K562 (cell line): Measurements from ENCODE around the gene C20orf141. TPM values are rescaled to one million over a fixed set of nuclear protein-coding genes. Genes with fewer than 3 reads are reported as not detected.

Source experiments
- ATAC-seq: fragments of 200-7000 bp; cut with Tn5 transposase; 3 replicates; pipeline ENCODE4 v1.9.1; 2020; ENCODE audit warnings: moderate library complexity
- BruUV-seq: library from RNA; stranded (reverse); fragments of 400-500 nt; replicated peaks from 2 replicates; lab custom pipeline; 2021; lab: Mats Ljungman, UMichigan
- CTCF ChIA-PET: fragments of 300-600 bp; formaldehyde crosslinking; extraction: SDS; loops from one replicate; lab custom pipeline; 2021; ENCODE audit warnings: low intra/inter-chr PET ratio; lab: Yijun Ruan, JAX
- POLR2A ChIA-PET: fragments of 300-600, 350-650 bp; sonication (Branson Sonifier 250); formaldehyde crosslinking; extraction: SDS; loops from one replicate; lab custom pipeline; 2021; ENCODE audit warnings: antibody characterized with exemption, inconsistent platforms; lab: Yijun Ruan, JAX
- DNase-seq, 4 experiments: peaks; one replicate each; pipeline versions ENCODE4 v3.0.0 to v3.0.0-alpha.2; 2011 to 2018; ENCODE audit warnings: low spot score in 3 of 4, mixed read lengths in 3 of 4; ENCODE audit errors: extremely low read depth in 1 of 4
- FAIRE-seq: peaks from 2 replicates; lab custom pipeline; 2011; peaks lifted over from hg19 to GRCh38; lab: Jason Lieb, UNC
- H2AFZ ChIP-seq: 2 replicates; pipeline ENCODE4 v1.6.0; 2011; ENCODE audit warnings: low read depth, low read length, control low read depth, inconsistent platforms
- H3K27ac ChIP-seq: fragments of 200-600 bp; 3 replicates; pipeline ENCODE4 v1.8.0; 2011; ENCODE audit warnings: low read depth, mild to moderate bottlenecking, control low read depth, inconsistent platforms, low read length, moderate library complexity, mixed read lengths; ENCODE audit errors: extremely low read depth
- H3K27me3 ChIP-seq, 2 experiments: fragments of 300-600 bp in 1 of 2; 2 replicates in 1 of 2; 3 replicates in 1 of 2; pipeline versions ENCODE4 v1.6.0 to v1.8.0; 2011; ENCODE audit warnings: inconsistent platforms in 2 of 2, low read length in 2 of 2, mild to moderate bottlenecking in 1 of 2, mixed read lengths in 1 of 2, moderate library complexity in 1 of 2; ENCODE audit not compliant: control insufficient read depth in 2 of 2, insufficient read depth in 2 of 2
- H3K36me3 ChIP-seq: fragments of 300-600 bp; 3 replicates; pipeline ENCODE4 v1.8.0; 2011; ENCODE audit warnings: mild to moderate bottlenecking, low read length, inconsistent platforms; ENCODE audit not compliant: control insufficient read depth, insufficient read depth
- H3K4me1 ChIP-seq, 2 experiments: fragments of 200-600 bp in 1 of 2; replicated peaks in 1 of 2; 2 replicates in 1 of 2; 3 replicates in 1 of 2; pipeline versions ENCODE4 v1.5.1 to v1.8.0; 2011; ENCODE audit warnings: inconsistent platforms in 2 of 2, low read length in 2 of 2, mild to moderate bottlenecking in 1 of 2, mixed read lengths in 1 of 2, moderate library complexity in 1 of 2; ENCODE audit not compliant: control insufficient read depth in 2 of 2, insufficient read depth in 2 of 2
- H3K4me2 ChIP-seq: 2 replicates; pipeline ENCODE4 v1.6.1; 2011; ENCODE audit warnings: low read length, control low read depth, inconsistent platforms, mixed read lengths; ENCODE audit not compliant: insufficient read depth
- H3K4me3 ChIP-seq: fragments of 200-600 bp; sonication (generic), shearing (Covaris generic); 2 replicates; pipeline ENCODE4 v1.5.1; 2016; ENCODE audit warnings: control low read depth, inconsistent platforms
- H3K79me2 ChIP-seq: fragments of 200-600 bp; 3 replicates; pipeline ENCODE4 v1.8.0; 2011; ENCODE audit warnings: low read length, inconsistent platforms; ENCODE audit not compliant: control insufficient read depth, insufficient read depth
- H3K9ac ChIP-seq, 2 experiments: 2 replicates each; pipeline versions ENCODE4 v1.6.0 to v1.6.1; 2011; ENCODE audit warnings: low read depth in 2 of 2, low read length in 2 of 2, control low read depth in 1 of 2, inconsistent platforms in 1 of 2, mild to moderate bottlenecking in 1 of 2, mixed read lengths in 1 of 2; ENCODE audit not compliant: insufficient read depth in 1 of 2
- H3K9me1 ChIP-seq: one replicate; pipeline ENCODE4 v1.6.0; 2011; ENCODE audit warnings: inconsistent platforms, mild to moderate bottlenecking, low read length, moderate library complexity; ENCODE audit not compliant: control insufficient read depth, insufficient read depth
- H3K9me3 ChIP-seq: replicated peaks from 2 replicates; pipeline ENCODE4 v1.5.1; 2011; ENCODE audit warnings: low read depth, low read length, inconsistent platforms; ENCODE audit not compliant: control insufficient read depth, insufficient read depth
- H4K20me1 ChIP-seq: replicated peaks from 2 replicates; pipeline ENCODE4 v1.6.1; 2011; ENCODE audit warnings: low read length, inconsistent platforms, mixed read lengths; ENCODE audit not compliant: control insufficient read depth, insufficient read depth
- CBX3 ChIP-seq, 2 experiments: IDR thresholded peaks; 1 replicate in 1 of 2; 2 replicates in 1 of 2; pipeline ENCODE4 v1.6.1; 2012; ENCODE audit warnings: inconsistent platforms in 2 of 2, low read length in 2 of 2, borderline replicate concordance in 1 of 2, control low read depth in 1 of 2
- CHD1 ChIP-seq: fragments of 200-600 bp; sonication (generic); IDR thresholded peaks from one replicate; pipeline ENCODE4 v1.6.1; 2012; ENCODE audit warnings: mild to moderate bottlenecking, moderate library complexity, low read length, inconsistent platforms
- DMBX1 ChIP-seq: fragments of 250-450 bp; sonication (Bioruptor Pico); IDR thresholded peaks from 2 replicates; pipeline ENCODE4 v1.8.0; 2022; ENCODE audit warnings: inconsistent platforms, mild to moderate bottlenecking, moderate library complexity, borderline replicate concordance
- E2F3 ChIP-seq: fragments of 250-450 bp; sonication (Bioruptor Pico); IDR thresholded peaks from 2 replicates; pipeline ENCODE4 v1.4.0; 2020; ENCODE audit warnings: mild to moderate bottlenecking
- HIVEP1 ChIP-seq: fragments of 250-450 bp; sonication (Bioruptor Pico); IDR thresholded peaks from 2 replicates; pipeline ENCODE4 v1.4.0; 2020; ENCODE audit warnings: mild to moderate bottlenecking
- HMG20B ChIP-seq: fragments of 250-450 bp; sonication (Bioruptor Pico); IDR thresholded peaks from 2 replicates; pipeline ENCODE4 v1.5.0; 2021; ENCODE audit warnings: mild to moderate bottlenecking
- ILF3 ChIP-seq: fragments of 450-650 bp; IDR thresholded peaks from 2 replicates; pipeline ENCODE4 v1.6.1; 2018; ENCODE audit warnings: antibody characterized with exemption, mild to moderate bottlenecking, moderate library complexity, borderline replicate concordance
- KDM4B ChIP-seq, 2 experiments: fragments of 450-650 bp in 1 of 2; sonication (generic) in 1 of 2; IDR thresholded peaks; 2 replicates each; pipeline ENCODE4 v1.6.1; 2016 to 2017; ENCODE audit warnings: borderline replicate concordance in 2 of 2, antibody characterized with exemption in 1 of 2, low read depth in 1 of 2, mild to moderate bottlenecking in 1 of 2
- NCOA4 ChIP-seq: fragments of 450-650 bp; IDR thresholded peaks from 2 replicates; pipeline ENCODE4 v1.6.1; 2018; ENCODE audit warnings: mild to moderate bottlenecking; ENCODE audit not compliant: partially characterized antibody
- RBM15 ChIP-seq: fragments of 200-400 bp; formaldehyde crosslinking; IDR thresholded peaks from 2 replicates; pipeline ENCODE4 v1.6.1; 2018; ENCODE audit warnings: mild to moderate bottlenecking, low read length, moderate library complexity; ENCODE audit not compliant: insufficient read depth
- RHOXF2B ChIP-seq: fragments of 250-450 bp; sonication (Bioruptor Pico); conservative IDR thresholded peaks from 2 replicates; pipeline ENCODE4 v1.5.1; 2021
- SIRT6 ChIP-seq: IDR thresholded peaks from one replicate; pipeline ENCODE4 v1.6.1; 2012; ENCODE audit warnings: low read depth, mild to moderate bottlenecking, control low read depth, inconsistent platforms, low read length, moderate library complexity
- STAT5B ChIP-seq: fragments of 250-450 bp; sonication (Bioruptor Pico); IDR thresholded peaks from 2 replicates; pipeline ENCODE4 v1.8.0; 2021; ENCODE audit warnings: mild to moderate bottlenecking, inconsistent platforms
- TARDBP ChIP-seq: fragments of 450-650 bp; IDR thresholded peaks from 2 replicates; pipeline ENCODE4 v1.6.1; 2016
- TBL1XR1 ChIP-seq, 2 experiments: IDR thresholded peaks; 2 replicates each; pipeline ENCODE4 v1.6.1; 2012; ENCODE audit warnings: improper control_type of control experiment in 2 of 2, low read length in 2 of 2, mild to moderate bottlenecking in 1 of 2
- UBTF ChIP-seq, 2 experiments: IDR thresholded peaks; 2 replicates each; pipeline ENCODE4 v1.6.1; 2012; ENCODE audit warnings: improper control_type of control experiment in 2 of 2, low read depth in 2 of 2, low read length in 2 of 2, borderline replicate concordance in 1 of 2
- XRCC5 ChIP-seq: fragments of 200-400 bp; formaldehyde crosslinking; IDR thresholded peaks from 2 replicates; pipeline ENCODE4 v1.6.1; 2017; ENCODE audit warnings: low read depth, mild to moderate bottlenecking, low read length
- WGBS: fragments of 100-300 bp; shearing (Covaris generic); methylation state at CpG from one replicate; pipeline ENCODE4 v1.1.6; 2016; ENCODE audit warnings: low coverage, mixed read lengths; ENCODE audit not compliant: insufficient coverage; ENCODE audit errors: missing lambda C conversion rate; 5-methylcytosine and 5-hydroxymethylcytosine counted together
- in situ Hi-C: fragments of 300-500 bp; cut with MboI; formaldehyde crosslinking; loops from 4 replicates; pipeline ENCODE4 v1.15.0; 2018; ENCODE audit warnings: inconsistent platforms, mixed read lengths
- intact Hi-C: fragments of 100-400 bp; cut with micrococcal nuclease; formaldehyde crosslinking; loops from 2 replicates; pipeline ENCODE4 v1.14.2; 2022
- polyA plus RNA-seq, 8 experiments: library from polyadenylated mRNA; depleted of rRNA in 4 of 8; stranded (reverse) in 5 of 8; unstranded in 3 of 8; fragments of >200 nt; fragmentation: Nextera tagmentation in 2 of 8; fragmentation: Illumina TruSeq in 1 of 8; extraction: Ambion mirVana in 2 of 8; extraction: Trizol in 1 of 8; gene quantifications; 2 replicates each; pipeline versions ENCODE4 v1.2.1 to v1.2.3, GENCODE V29; 2011 to 2014; ENCODE audit warnings: inconsistent platforms in 1 of 8, missing spikeins in 1 of 8
- total RNA-seq, 7 experiments: library from RNA; depleted of rRNA in 6 of 7; stranded (reverse); fragments of >200 nt in 6 of 7; fragmentation: Illumina TruSeq in 2 of 7; extraction: Trizol in 2 of 7; gene quantifications; 2 replicates each; pipeline versions ENCODE4 v1.2.1 to v1.2.3, GENCODE V29; 2011 to 2021; ENCODE audit warnings: low replicate concordance in 1 of 7
- TF ChIP-seq, protein P1 (sequence below): fragments of 250-450 bp; sonication (Bioruptor Pico); IDR thresholded peaks from 2 replicates; pipeline ENCODE4 v1.4.0; 2020; ENCODE audit warnings: mild to moderate bottlenecking

The C20orf141 gene
- total and polyA plus RNA-seq, 9 of the 15 experiments (the other 6 are each of a cell fraction or from before 2014, with no cell fraction given) = not detected

DNA sequence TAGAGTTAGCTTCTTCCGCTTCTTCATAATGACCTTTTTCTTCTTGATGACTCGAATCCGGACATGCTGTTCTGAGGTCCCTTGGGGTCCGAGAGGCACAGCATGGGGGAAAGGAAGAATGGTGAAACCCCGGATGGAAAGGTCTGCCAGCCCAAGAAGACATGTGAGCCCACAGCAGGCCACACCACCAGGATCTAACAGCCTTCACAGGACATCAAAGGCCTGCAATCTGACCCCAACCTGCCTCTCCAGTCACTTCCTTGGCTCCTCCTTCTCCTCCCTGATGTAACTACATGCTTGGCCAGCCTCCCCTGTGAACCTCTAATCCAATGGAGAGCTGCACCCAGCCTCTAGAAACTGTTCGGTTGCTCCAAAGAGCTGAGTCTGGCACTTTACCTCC, 16.0 kb upstream of the C20orf141 start (continued):
- TF ChIP-seq UBTF (IDR thresholded peaks at IDR 0.05; ENCODE audit: borderline replicate concordance in 1 of 2, low read depth in 2 of 2, low read length in 2 of 2) = no peak
- no peak for TF ChIP-seq KDM4B (IDR thresholded peaks at IDR 0.05; ENCODE audit: borderline replicate concordance in 2 of 2, low read depth in 1 of 2)
- no peak for TF ChIP-seq STAT5B (CRISPR knock-in tag)
- TF ChIP-seq CBX3 (IDR thresholded peaks at IDR 0.05; ENCODE audit: borderline replicate concordance in 1 of 2, low read length in 2 of 2) = no peak
- no peak for TF ChIP-seq CHD1
- no peak for TF ChIP-seq HIVEP1

GRCh38 chr20:2799271-2799670, 15.5 kb upstream of the C20orf141 start:
- no peak for ATAC-seq
- H3K9me3 ChIP-seq = no peaks in the 10 kb centered on the region
- no peak for FAIRE-seq
- H3K27me3 ChIP-seq = peaks cover 10 to 49% of the 10 kb centered on the region in 2 experiments; a peak in 4 of 5 replicates
- H3K36me3 ChIP-seq = no peaks in the 10 kb centered on the region
- no peak overlapping the region for H3K4me2 ChIP-seq
- no peak overlapping the region for H3K27ac ChIP-seq
- intact Hi-C loops (no loop called here), in situ Hi-C loops (no loop called here)
- H3K4me3 ChIP-seq = no peak overlapping the region
- no peak for DNase-seq
- no peaks in the 10 kb centered on the region for H3K9me1 ChIP-seq
- H3K4me1 ChIP-seq = peaks cover 4 to 34% of the 10 kb centered on the region in 2 experiments; a peak in 4 of 5 replicates
- 35% methylated on average over 2 of the region's 9 CpGs for WGBS
- BruUV-seq = no TSS peak
- POLR2A ChIA-PET = interaction anchor here (0.6 to 1.0 kb wide), 2 partner anchors 11 to 73 kb away, joined by 3 to 4 read pairs; no protein-coding TSS in a partner anchor
- no peak overlapping the region for H2AFZ ChIP-seq
- H3K79me2 ChIP-seq = no peaks in the 10 kb centered on the region
- CTCF ChIA-PET = no interaction called here
- no peak overlapping the region for H3K9ac ChIP-seq
- H4K20me1 ChIP-seq = peaks cover 12% of the 10 kb centered on the region; the same call in 1 of the 2 replicates
- TF ChIP-seq XRCC5 (no peak), TARDBP (no peak), TBL1XR1 (IDR thresholded peaks at IDR 0.05; ENCODE audit: low read length in 2 of 2) (no peak), NCOA4 (no peak), RHOXF2B (CRISPR knock-in tag) (no peak), HMG20B (no peak), E2F3 (CRISPR knock-in tag) (no peak), ILF3 (no peak), RBM15 (no peak), DMBX1 (CRISPR knock-in tag) (no peak), SIRT6 (no peak)
- TF ChIP-seq, protein P1, sequence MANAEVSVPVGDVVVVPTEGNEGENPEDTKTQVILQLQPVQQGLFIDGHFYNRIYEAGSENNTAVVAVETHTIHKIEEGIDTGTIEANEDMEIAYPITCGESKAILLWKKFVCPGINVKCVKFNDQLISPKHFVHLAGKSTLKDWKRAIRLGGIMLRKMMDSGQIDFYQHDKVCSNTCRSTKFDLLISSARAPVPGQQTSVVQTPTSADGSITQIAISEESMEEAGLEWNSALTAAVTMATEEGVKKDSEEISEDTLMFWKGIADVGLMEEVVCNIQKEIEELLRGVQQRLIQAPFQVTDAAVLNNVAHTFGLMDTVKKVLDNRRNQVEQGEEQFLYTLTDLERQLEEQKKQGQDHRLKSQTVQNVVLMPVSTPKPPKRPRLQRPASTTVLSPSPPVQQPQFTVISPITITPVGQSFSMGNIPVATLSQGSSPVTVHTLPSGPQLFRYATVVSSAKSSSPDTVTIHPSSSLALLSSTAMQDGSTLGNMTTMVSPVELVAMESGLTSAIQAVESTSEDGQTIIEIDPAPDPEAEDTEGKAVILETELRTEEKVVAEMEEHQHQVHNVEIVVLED (CRISPR knock-in tag) = no peak
